Neuron (in vitro differentiated cells): ENCODE measurements around the gene DIO3.

ENCODE experiments used
- H2AFZ ChIP-seq: one replicate; pipeline ENCODE4 v1.6.1; 2013; ENCODE audit warnings: low read depth, mild to moderate bottlenecking, inconsistent platforms, low read length, moderate library complexity
- H3K27me3 ChIP-seq: one replicate; pipeline ENCODE4 v1.6.1; 2013; ENCODE audit warnings: low read length; ENCODE audit not compliant: insufficient read depth
- H3K36me3 ChIP-seq: one replicate; pipeline ENCODE4 v1.6.1; 2013; ENCODE audit warnings: low read length; ENCODE audit not compliant: insufficient read depth
- H3K4me1 ChIP-seq: one replicate; pipeline ENCODE4 v1.6.1; 2013; ENCODE audit warnings: low read length; ENCODE audit not compliant: insufficient read depth
- H3K4me3 ChIP-seq: 2 replicates; pipeline ENCODE4 v1.5.1; 2013; ENCODE audit warnings: mild to moderate bottlenecking, low read length, moderate library complexity
- H3K9me3 ChIP-seq: one replicate; pipeline ENCODE4 v1.6.1; 2013; ENCODE audit warnings: low read length

DIO3 gene

GRCh38 chr14:101529079-101529478 lies 32.2 kb upstream of the DIO3 start:
- Histone ChIP-seq H3K27me3 (peaks cover 10% of the 10 kb centered on the region), H3K36me3 (no peaks in the 10 kb centered on the region), H2AFZ (no peak overlapping the region), H3K4me1 (no peaks in the 10 kb centered on the region), H3K4me3 (no peak overlapping the region), H3K9me3 (peaks cover 3% of the 10 kb centered on the region)

GRCh38 chr14:101534198-101534597 lies 27.1 kb upstream of the DIO3 start:
- Histone ChIP-seq H3K4me1 (no peaks in the 10 kb centered on the region), H3K4me3 (no peak overlapping the region), H3K36me3 (no peaks in the 10 kb centered on the region), H3K9me3 (peaks cover 5% of the 10 kb centered on the region), H3K27me3 (peaks cover 11% of the 10 kb centered on the region), H2AFZ (no peak overlapping the region)

GRCh38 chr14:101535232-101535631 lies 26.1 kb upstream of the DIO3 start:
- Histone ChIP-seq H3K4me3 (no peak overlapping the region), H3K36me3 (no peaks in the 10 kb centered on the region), H2AFZ (no peak overlapping the region), H3K9me3 (peaks cover 5% of the 10 kb centered on the region), H3K27me3 (peaks cover 8% of the 10 kb centered on the region), H3K4me1 (no peaks in the 10 kb centered on the region)

DNA sequence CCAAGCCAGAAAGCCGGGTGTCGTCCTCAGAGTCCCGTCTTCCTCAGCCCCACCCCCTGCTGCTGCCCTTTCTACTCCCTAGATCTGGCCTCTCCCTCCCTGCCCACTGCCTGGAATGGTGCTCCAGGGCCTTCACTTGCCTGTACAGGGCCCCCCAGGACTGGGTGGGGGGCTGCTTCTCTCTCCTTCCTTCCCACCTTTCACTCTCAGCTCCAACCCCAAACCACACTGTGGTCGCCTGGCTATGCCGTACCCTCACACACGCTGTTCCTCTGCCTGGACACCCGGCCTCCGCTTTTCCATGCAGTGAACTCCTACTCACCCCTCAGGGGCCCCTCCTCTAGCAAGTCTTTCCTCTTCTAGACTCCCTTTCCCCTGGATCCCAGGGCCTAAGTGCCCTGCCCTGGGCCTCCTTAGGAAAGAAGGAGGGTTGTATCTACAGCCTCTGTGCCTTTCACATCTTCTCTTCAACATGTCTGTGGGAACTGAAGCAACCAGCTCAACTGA lies 25.5 kb upstream of the DIO3 start:
- Histone ChIP-seq H2AFZ (no peak overlapping the region), H3K36me3 (no peaks in the 10 kb centered on the region), H3K9me3 (peaks cover 5% of the 10 kb centered on the region), H3K4me3 (no peak overlapping the region), H3K4me1 (no peaks in the 10 kb centered on the region), H3K27me3 (peaks cover 8% of the 10 kb centered on the region)

DNA sequence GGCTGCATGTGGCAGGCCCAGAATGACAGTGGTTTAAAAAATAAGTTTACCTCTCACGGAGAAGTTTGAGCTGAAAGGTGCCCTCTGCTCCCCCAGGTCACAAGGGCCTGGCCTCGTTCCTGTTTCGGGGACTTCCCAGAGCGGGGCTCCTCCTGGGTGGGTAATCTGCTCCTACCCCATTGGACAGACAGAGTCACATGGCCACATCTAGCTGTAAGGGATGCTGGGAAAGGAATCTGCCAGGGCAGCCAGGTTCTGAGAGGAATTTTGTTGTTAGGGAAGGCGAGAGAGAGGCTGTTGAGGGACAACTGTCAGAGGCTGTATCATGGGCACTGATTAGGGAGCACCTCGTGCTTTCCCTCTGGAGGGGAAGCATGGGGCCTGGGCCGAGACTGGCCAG lies 24.0 kb upstream of the DIO3 start:
- no peaks in the 10 kb centered on the region for H3K4me1 ChIP-seq
- no peaks in the 10 kb centered on the region for H3K36me3 ChIP-seq
- H3K9me3 ChIP-seq, result peaks cover 5% of the 10 kb centered on the region
- H3K4me3 ChIP-seq, result no peak overlapping the region
- no peak overlapping the region for H2AFZ ChIP-seq
- peaks cover 8% of the 10 kb centered on the region for H3K27me3 ChIP-seq

- H3K4me1 ChIP-seq, result no peaks in the 10 kb centered on the region
- peaks cover 2% of the 10 kb centered on the region for H3K9me3 ChIP-seq
- no peak overlapping the region for H3K4me3 ChIP-seq
- no peak overlapping the region for H2AFZ ChIP-seq
- H3K36me3 ChIP-seq, result no peaks in the 10 kb centered on the region
- H3K27me3 ChIP-seq, result peaks cover 5% of the 10 kb centered on the region
These were observed 22.4 kb upstream of the DIO3 start for GRCh38 chr14:101538878-101539277.

- no peaks in the 10 kb centered on the region for H3K4me1 ChIP-seq
- no peaks in the 10 kb centered on the region for H3K36me3 ChIP-seq
- peaks cover 5% of the 10 kb centered on the region for H3K27me3 ChIP-seq
- no peak overlapping the region for H2AFZ ChIP-seq
- peaks cover 2% of the 10 kb centered on the region for H3K9me3 ChIP-seq
- no peak overlapping the region for H3K4me3 ChIP-seq
These were observed 21.4 kb upstream of the DIO3 start for GRCh38 chr14:101539880-101540279.

- no peaks in the 10 kb centered on the region for H3K36me3 ChIP-seq
- peaks cover 2% of the 10 kb centered on the region for H3K27me3 ChIP-seq
- no peak overlapping the region for H2AFZ ChIP-seq
- H3K9me3 ChIP-seq, result peaks cover 3% of the 10 kb centered on the region
- H3K4me1 ChIP-seq, result no peaks in the 10 kb centered on the region
- H3K4me3 ChIP-seq, result no peak overlapping the region
These were observed 20.5 kb upstream of the DIO3 start for GRCh38 chr14:101540481-101541462.

- Histone ChIP-seq H3K9me3 (peaks cover 2% of the 10 kb centered on the region), H3K4me3 (no peak overlapping the region), H3K36me3 (no peaks in the 10 kb centered on the region), H3K27me3 (no peaks in the 10 kb centered on the region), H3K4me1 (no peaks in the 10 kb centered on the region), H2AFZ (no peak overlapping the region)
These were observed 18.9 kb upstream of the DIO3 start for GRCh38 chr14:101542391-101542790.

DNA sequence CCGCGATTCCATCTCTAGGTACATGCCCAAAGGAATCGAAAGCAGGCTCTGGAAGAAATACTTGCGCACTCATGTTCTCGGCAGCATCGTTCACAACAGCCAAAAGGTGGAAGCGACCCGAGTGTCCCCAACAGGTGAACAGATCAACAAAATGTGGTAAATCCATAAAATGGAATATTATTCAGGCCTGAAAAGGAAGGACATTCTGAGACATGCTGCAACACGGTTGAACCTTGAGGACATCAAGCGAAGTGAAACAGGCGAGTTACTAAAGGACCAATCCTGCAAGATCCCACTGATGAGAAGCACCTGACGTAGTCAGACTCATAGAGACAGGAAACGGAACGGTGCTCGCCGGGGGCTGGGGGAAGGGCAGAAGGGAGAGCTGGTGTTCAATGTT lies 17.5 kb upstream of the DIO3 start:
- H2AFZ ChIP-seq, result no peak overlapping the region
- H3K4me1 ChIP-seq, result no peaks in the 10 kb centered on the region
- H3K36me3 ChIP-seq, result no peaks in the 10 kb centered on the region
- no peak overlapping the region for H3K4me3 ChIP-seq
- H3K9me3 ChIP-seq, result peaks cover 2% of the 10 kb centered on the region
- no peaks in the 10 kb centered on the region for H3K27me3 ChIP-seq

DNA sequence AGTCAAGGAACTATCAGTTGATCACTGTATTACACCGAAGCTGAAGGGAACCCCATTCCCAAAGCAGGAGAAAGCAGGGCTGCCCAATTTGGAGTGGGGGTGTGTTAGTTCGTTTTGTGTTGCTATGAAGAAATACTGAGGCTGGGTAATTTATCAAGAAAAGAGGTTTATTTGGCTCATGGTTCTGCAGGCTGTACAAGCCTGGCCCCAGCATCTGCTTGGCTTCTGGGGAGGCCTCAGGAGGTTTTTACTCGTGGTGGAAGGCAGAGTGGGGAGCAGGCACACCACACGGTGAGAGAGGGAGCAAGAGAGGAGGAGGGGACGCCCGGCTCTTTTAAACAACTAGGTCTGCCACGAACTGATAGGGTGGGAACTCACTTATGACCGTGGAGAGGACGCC lies 16.7 kb upstream of the DIO3 start:
- H2AFZ ChIP-seq, result no peak overlapping the region
- H3K9me3 ChIP-seq, result peaks cover 2% of the 10 kb centered on the region
- no peak overlapping the region for H3K4me3 ChIP-seq
- no peaks in the 10 kb centered on the region for H3K27me3 ChIP-seq
- no peaks in the 10 kb centered on the region for H3K4me1 ChIP-seq
- no peaks in the 10 kb centered on the region for H3K36me3 ChIP-seq

GRCh38 chr14:101546706-101547105 lies 14.6 kb upstream of the DIO3 start:
- no peaks in the 10 kb centered on the region for H3K4me1 ChIP-seq
- H3K36me3 ChIP-seq, result no peaks in the 10 kb centered on the region
- peaks cover 2% of the 10 kb centered on the region for H3K9me3 ChIP-seq
- H3K4me3 ChIP-seq, result no peak overlapping the region
- H3K27me3 ChIP-seq, result no peaks in the 10 kb centered on the region
- no peak overlapping the region for H2AFZ ChIP-seq

GRCh38 chr14:101547107-101547738 lies 14.1 kb upstream of the DIO3 start:
- H3K27me3 ChIP-seq, result no peaks in the 10 kb centered on the region
- no peak overlapping the region for H2AFZ ChIP-seq
- H3K9me3 ChIP-seq, result peaks cover 2% of the 10 kb centered on the region
- no peak overlapping the region for H3K4me3 ChIP-seq
- H3K36me3 ChIP-seq, result no peaks in the 10 kb centered on the region
- no peaks in the 10 kb centered on the region for H3K4me1 ChIP-seq
